ENCODE measurements around the gene RIN2. TPM values are rescaled to one million over a fixed set of nuclear protein-coding genes. Genes with fewer than 3 reads are reported as not detected.

RIN2 gene
- total RNA-seq, 2 experiments from 2014 or later, result not detected

- POLR2A ChIA-PET, result no interaction called here
Observed at GRCh38 chr20:19723813-19724430, 34.1 kb upstream of the RIN2 start.

GRCh38 chr20:19725373-19725772, 32.7 kb upstream of the RIN2 start:
- no peaks in the 10 kb centered on the region for H3K36me3 Mint-ChIP-seq (ENCODE audit: low read depth)
- no peaks in the 10 kb centered on the region for H3K4me1 Mint-ChIP-seq (ENCODE audit: low read depth)
- no peak overlapping the region for H3K4me3 Mint-ChIP-seq
- ChIA-PET CTCF (no interaction called here), POLR2A (no interaction called here)
- H3K9me3 Mint-ChIP-seq (ENCODE audit: insufficient read depth), result no peaks in the 10 kb centered on the region
- no peak overlapping the region for H3K27ac Mint-ChIP-seq
- H3K27me3 Mint-ChIP-seq (ENCODE audit: low read depth), result no peaks in the 10 kb centered on the region
- ATAC-seq, result no peak
- no peak for DNase-seq

More at GRCh38 chr20:19723813-19724430, 34.1 kb upstream of the RIN2 start:
- H3K4me1 Mint-ChIP-seq (ENCODE audit: low read depth), result no peaks in the 10 kb centered on the region
- H3K27ac Mint-ChIP-seq, result no peak overlapping the region
- CTCF ChIA-PET, result no interaction called here
- no peaks in the 10 kb centered on the region for H3K36me3 Mint-ChIP-seq (ENCODE audit: low read depth)
- DNase-seq, result no peak
- no peaks in the 10 kb centered on the region for H3K27me3 Mint-ChIP-seq (ENCODE audit: low read depth)
- ATAC-seq, result no peak
- no peak overlapping the region for H3K4me3 Mint-ChIP-seq
- no peaks in the 10 kb centered on the region for H3K9me3 Mint-ChIP-seq (ENCODE audit: insufficient read depth)

- Mint-ChIP-seq H3K9me3 (ENCODE audit: insufficient read depth) (no peaks in the 10 kb centered on the region), H3K36me3 (ENCODE audit: low read depth) (no peaks in the 10 kb centered on the region), H3K27ac (no peak overlapping the region), H3K4me3 (no peak overlapping the region), H3K4me1 (ENCODE audit: low read depth) (no peaks in the 10 kb centered on the region), H3K27me3 (ENCODE audit: low read depth) (no peaks in the 10 kb centered on the region)
- DNase-seq (no peak), ATAC-seq (no peak)
- ChIA-PET CTCF (no interaction called here), POLR2A (no interaction called here)
Observed at GRCh38 chr20:19725814-19726525, 32.1 kb upstream of the RIN2 start.

GRCh38 chr20:19727251-19727847, 30.7 kb upstream of the RIN2 start:
- POLR2A ChIA-PET, result no interaction called here
- no peaks in the 10 kb centered on the region for H3K9me3 Mint-ChIP-seq (ENCODE audit: insufficient read depth)
- no peaks in the 10 kb centered on the region for H3K27me3 Mint-ChIP-seq (ENCODE audit: low read depth)
- CTCF ChIA-PET, result no interaction called here
- no peaks in the 10 kb centered on the region for H3K36me3 Mint-ChIP-seq (ENCODE audit: low read depth)
- H3K4me1 Mint-ChIP-seq (ENCODE audit: low read depth), result no peaks in the 10 kb centered on the region
- no peak overlapping the region for H3K27ac Mint-ChIP-seq
- DNase-seq (no peak), ATAC-seq (no peak)
- no peak overlapping the region for H3K4me3 Mint-ChIP-seq

- no peak for DNase-seq
Observed at GRCh38 chr20:19729672-19730071, 28.4 kb upstream of the RIN2 start.

GRCh38 chr20:19730706-19731105, 27.4 kb upstream of the RIN2 start:
- ATAC-seq, result no peak
- ChIA-PET POLR2A (no interaction called here), CTCF (no interaction called here)
- no peak overlapping the region for H3K4me3 Mint-ChIP-seq
- no peaks in the 10 kb centered on the region for H3K4me1 Mint-ChIP-seq (ENCODE audit: low read depth)
- H3K27me3 Mint-ChIP-seq (ENCODE audit: low read depth), result no peaks in the 10 kb centered on the region
- no peak overlapping the region for H3K27ac Mint-ChIP-seq
- DNase-seq, result no peak
- H3K36me3 Mint-ChIP-seq (ENCODE audit: low read depth), result no peaks in the 10 kb centered on the region
- no peaks in the 10 kb centered on the region for H3K9me3 Mint-ChIP-seq (ENCODE audit: insufficient read depth)

More at GRCh38 chr20:19729672-19730071, 28.4 kb upstream of the RIN2 start:
- H3K27me3 Mint-ChIP-seq (ENCODE audit: low read depth), result no peaks in the 10 kb centered on the region
- H3K27ac Mint-ChIP-seq, result no peak overlapping the region
- no peak overlapping the region for H3K4me3 Mint-ChIP-seq
- ChIA-PET CTCF (no interaction called here), POLR2A (no interaction called here)
- ATAC-seq, result no peak
- no peaks in the 10 kb centered on the region for H3K36me3 Mint-ChIP-seq (ENCODE audit: low read depth)
- H3K4me1 Mint-ChIP-seq (ENCODE audit: low read depth), result no peaks in the 10 kb centered on the region
- H3K9me3 Mint-ChIP-seq (ENCODE audit: insufficient read depth), result no peaks in the 10 kb centered on the region

GRCh38 chr20:19734811-19735210, 23.2 kb upstream of the RIN2 start:
- Mint-ChIP-seq H3K36me3 (ENCODE audit: low read depth) (no peaks in the 10 kb centered on the region), H3K4me1 (ENCODE audit: low read depth) (no peaks in the 10 kb centered on the region), H3K27ac (no peak overlapping the region), H3K27me3 (ENCODE audit: low read depth) (no peaks in the 10 kb centered on the region), H3K9me3 (ENCODE audit: insufficient read depth) (no peaks in the 10 kb centered on the region), H3K4me3 (no peak overlapping the region)
- DNase-seq (no peak), ATAC-seq (no peak)
- ChIA-PET POLR2A (no interaction called here), CTCF (no interaction called here)

- ChIA-PET CTCF (no interaction called here), POLR2A (no interaction called here)
- no peak for ATAC-seq
- H3K36me3 Mint-ChIP-seq (ENCODE audit: low read depth), result no peaks in the 10 kb centered on the region
- H3K4me3 Mint-ChIP-seq, result no peak overlapping the region
- no peaks in the 10 kb centered on the region for H3K4me1 Mint-ChIP-seq (ENCODE audit: low read depth)
- no peak for DNase-seq
- no peak overlapping the region for H3K27ac Mint-ChIP-seq
- H3K9me3 Mint-ChIP-seq (ENCODE audit: insufficient read depth), result no peaks in the 10 kb centered on the region
- H3K27me3 Mint-ChIP-seq (ENCODE audit: low read depth), result no peaks in the 10 kb centered on the region
Observed at GRCh38 chr20:19735446-19735845, 22.6 kb upstream of the RIN2 start.

GRCh38 chr20:19737025-19737424, 21.0 kb upstream of the RIN2 start:
- H3K36me3 Mint-ChIP-seq (ENCODE audit: low read depth), result no peaks in the 10 kb centered on the region

GRCh38 chr20:19738951-19739350, 19.1 kb upstream of the RIN2 start:
- no peak for ATAC-seq
- Mint-ChIP-seq H3K27me3 (ENCODE audit: low read depth) (no peaks in the 10 kb centered on the region), H3K9me3 (ENCODE audit: insufficient read depth) (no peaks in the 10 kb centered on the region), H3K27ac (no peak overlapping the region), H3K36me3 (ENCODE audit: low read depth) (no peaks in the 10 kb centered on the region), H3K4me1 (ENCODE audit: low read depth) (no peaks in the 10 kb centered on the region), H3K4me3 (no peak overlapping the region)
- no peak for DNase-seq
- ChIA-PET POLR2A (no interaction called here), CTCF (no interaction called here)

More at GRCh38 chr20:19737025-19737424, 21.0 kb upstream of the RIN2 start:
- H3K27ac Mint-ChIP-seq, result no peak overlapping the region
- DNase-seq (no peak), ATAC-seq (no peak)
- H3K4me3 Mint-ChIP-seq, result no peak overlapping the region
- H3K9me3 Mint-ChIP-seq (ENCODE audit: insufficient read depth), result no peaks in the 10 kb centered on the region
- POLR2A ChIA-PET, result no interaction called here
- H3K4me1 Mint-ChIP-seq (ENCODE audit: low read depth), result no peaks in the 10 kb centered on the region
- CTCF ChIA-PET, result no interaction called here
- H3K27me3 Mint-ChIP-seq (ENCODE audit: low read depth), result no peaks in the 10 kb centered on the region

- Mint-ChIP-seq H3K27ac (no peak overlapping the region), H3K4me3 (no peak overlapping the region), H3K4me1 (ENCODE audit: low read depth) (no peaks in the 10 kb centered on the region), H3K27me3 (ENCODE audit: low read depth) (no peaks in the 10 kb centered on the region), H3K36me3 (ENCODE audit: low read depth) (no peaks in the 10 kb centered on the region), H3K9me3 (ENCODE audit: insufficient read depth) (no peaks in the 10 kb centered on the region)
- ATAC-seq, result no peak
- CTCF ChIA-PET, result no interaction called here
- POLR2A ChIA-PET, result no interaction called here
- DNase-seq, result no peak
Observed at GRCh38 chr20:19739351-19739750, 18.7 kb upstream of the RIN2 start.

- POLR2A ChIA-PET, result no interaction called here
Observed at GRCh38 chr20:19740512-19740911, 17.5 kb upstream of the RIN2 start.

More at GRCh38 chr20:19740512-19740911, 17.5 kb upstream of the RIN2 start:
- Mint-ChIP-seq H3K27me3 (ENCODE audit: low read depth) (no peaks in the 10 kb centered on the region), H3K9me3 (ENCODE audit: insufficient read depth) (no peaks in the 10 kb centered on the region), H3K36me3 (ENCODE audit: low read depth) (no peaks in the 10 kb centered on the region), H3K4me3 (no peak overlapping the region), H3K4me1 (ENCODE audit: low read depth) (no peaks in the 10 kb centered on the region), H3K27ac (no peak overlapping the region)
- CTCF ChIA-PET, result no interaction called here
- no peak for ATAC-seq
- DNase-seq, result no peak
